HepG2 (cell line): ENCODE measurements around the gene MSL2. TPM values are rescaled to one million over a fixed set of nuclear protein-coding genes. Genes with fewer than 3 reads are reported as not detected.
A peak's percentile ranks its signal among the peaks of the same experiment; 100 is the strongest.

Experiments
- CBFB ChIP-seq: sonication (generic); formaldehyde crosslinking; IDR thresholded peaks from 2 replicates; pipeline ENCODE4 v1.4.0; 2020; ENCODE audit warnings: missing genetic modification reagents
- CHCHD3 ChIP-seq: sonication (generic); formaldehyde crosslinking; IDR thresholded peaks from 2 replicates; pipeline ENCODE4 v1.8.0; 2022; ENCODE audit warnings: mild to moderate bottlenecking, missing genetic modification reagents, moderate library complexity
- DR1 ChIP-seq: sonication (generic); formaldehyde crosslinking; IDR thresholded peaks from 2 replicates; pipeline ENCODE4 v1.8.0; 2021; ENCODE audit warnings: mild to moderate bottlenecking, missing genetic modification reagents, inconsistent platforms
- ETV5 ChIP-seq: IDR thresholded peaks from 2 replicates; pipeline ENCODE4 v1.6.1; 2018; ENCODE audit warnings: missing biosample characterization, missing genetic modification reagents, inconsistent platforms, borderline replicate concordance
- IRF2 ChIP-seq: IDR thresholded peaks from 2 replicates; pipeline ENCODE4 v1.6.1; 2018; ENCODE audit warnings: missing genetic modification reagents, missing compliant biosample characterization
- KLF12 ChIP-seq: sonication (generic); formaldehyde crosslinking; IDR thresholded peaks from 2 replicates; pipeline ENCODE4 v1.4.0; 2020; ENCODE audit warnings: missing genetic modification reagents, borderline replicate concordance
- MBNL3 ChIP-seq: fragments of 250-450 bp; sonication (Bioruptor Pico); conservative IDR thresholded peaks from 2 replicates; pipeline ENCODE4 v1.8.0; 2022; ENCODE audit warnings: mild to moderate bottlenecking, inconsistent platforms
- MYNN ChIP-seq: sonication (generic); formaldehyde crosslinking; IDR thresholded peaks from 2 replicates; pipeline ENCODE4 v1.4.0; 2020; ENCODE audit warnings: mild to moderate bottlenecking, low read depth, missing genetic modification reagents
- MZF1 ChIP-seq: sonication (generic); formaldehyde crosslinking; IDR thresholded peaks from 2 replicates; pipeline ENCODE4 v1.8.1; 2023; ENCODE audit warnings: mild to moderate bottlenecking, missing genetic modification reagents, borderline replicate concordance
- PTBP1 ChIP-seq: fragments of 200-400 bp; formaldehyde crosslinking; IDR thresholded peaks from 2 replicates; pipeline ENCODE4 v1.6.1; 2018; ENCODE audit warnings: low read length, low read depth; ENCODE audit not compliant: poor library complexity, severe bottlenecking
- RARG ChIP-seq: sonication (generic); formaldehyde crosslinking; IDR thresholded peaks from 2 replicates; pipeline ENCODE4 v1.4.0; 2020; ENCODE audit warnings: low read depth, mild to moderate bottlenecking, missing genetic modification reagents
- SIX1 ChIP-seq: sonication (generic); formaldehyde crosslinking; IDR thresholded peaks from 2 replicates; pipeline ENCODE4 v1.4.0; 2020; ENCODE audit warnings: missing genetic modification reagents, borderline replicate concordance
- YEATS4 ChIP-seq: sonication (generic); formaldehyde crosslinking; IDR thresholded peaks from 2 replicates; pipeline ENCODE4 v1.4.0; 2020; ENCODE audit warnings: missing genetic modification reagents, borderline replicate concordance
- ZNF20 ChIP-seq: sonication (generic); formaldehyde crosslinking; IDR thresholded peaks from 2 replicates; pipeline ENCODE4 v1.4.0; 2020; ENCODE audit warnings: mild to moderate bottlenecking, moderate library complexity, missing genetic modification reagents
- ZNF282 ChIP-seq: fragments of 450-650 bp; IDR thresholded peaks from 2 replicates; pipeline ENCODE4 v1.6.1; 2018; ENCODE audit not compliant: partially characterized antibody
- ZNF331 ChIP-seq: sonication (generic); formaldehyde crosslinking; IDR thresholded peaks from 2 replicates; pipeline ENCODE4 v1.4.0; 2020; ENCODE audit warnings: missing genetic modification reagents
- ZNF75D ChIP-seq: sonication (generic); formaldehyde crosslinking; IDR thresholded peaks from 2 replicates; pipeline ENCODE4 v1.8.1; 2023; ENCODE audit warnings: missing genetic modification reagents, mild to moderate bottlenecking, borderline replicate concordance
- ZNF883 ChIP-seq: sonication (generic); formaldehyde crosslinking; IDR thresholded peaks from 2 replicates; pipeline ENCODE4 v1.5.1; 2020; ENCODE audit warnings: mild to moderate bottlenecking, missing genetic modification reagents; ENCODE audit errors: not compliant biosample characterization
- ZSCAN29 ChIP-seq: sonication (generic); formaldehyde crosslinking; conservative IDR thresholded peaks from 2 replicates; pipeline ENCODE4 v1.4.0; 2020; ENCODE audit warnings: mild to moderate bottlenecking, missing genetic modification reagents
- polyA plus RNA-seq, 8 experiments: library from polyadenylated mRNA; depleted of rRNA in 3 of 8; stranded (reverse) in 7 of 8; unstranded in 1 of 8; fragments of >200 nt; fragmentation: Illumina TruSeq in 4 of 8; extraction: Trizol in 4 of 8; gene quantifications; 2 replicates each; pipeline versions ENCODE4 v1.2.1 to v1.2.3, GENCODE V29; 2011 to 2016; ENCODE audit warnings: low read depth in 4 of 8, missing spikeins in 1 of 8, mixed read lengths in 1 of 8; ENCODE audit not compliant: insufficient read depth in 1 of 8
- total RNA-seq, 5 experiments: library from RNA; depleted of rRNA; stranded (reverse); fragments of >200 nt; fragmentation: Illumina TruSeq; extraction: Trizol; gene quantifications; 2 replicates each; pipeline ENCODE4 v1.2.3, GENCODE V29; 2016; ENCODE audit warnings: low read depth in 1 of 5
- TF ChIP-seq, protein P1 (sequence below): sonication (generic); formaldehyde crosslinking; IDR thresholded peaks from 2 replicates; pipeline ENCODE4 v1.5.0; 2020; ENCODE audit warnings: missing genetic modification reagents
- TF ChIP-seq, protein P2 (sequence below): sonication (generic); formaldehyde crosslinking; IDR thresholded peaks from 2 replicates; pipeline ENCODE4 v1.4.0; 2020; ENCODE audit warnings: missing genetic modification reagents
- TF ChIP-seq, protein P3 (sequence below): sonication (generic); formaldehyde crosslinking; IDR thresholded peaks from 2 replicates; pipeline ENCODE4 v1.5.0; 2020; ENCODE audit warnings: missing genetic modification reagents, mild to moderate bottlenecking, borderline replicate concordance
- TF ChIP-seq, protein P4 (sequence below): sonication (generic); formaldehyde crosslinking; IDR thresholded peaks from 2 replicates; pipeline ENCODE4 v1.4.0; 2020; ENCODE audit warnings: missing genetic modification reagents
- TF ChIP-seq, protein P5 (sequence below): sonication (generic); formaldehyde crosslinking; IDR thresholded peaks from 2 replicates; pipeline ENCODE4 v1.4.0; 2020; ENCODE audit warnings: mild to moderate bottlenecking, missing genetic modification reagents

MSL2 gene
- total and polyA plus RNA-seq, 2 of the 13 experiments (the other 11 are each of a cell fraction or from before 2014, with no cell fraction given) = 6.9 to 11.7 TPM

DNA sequence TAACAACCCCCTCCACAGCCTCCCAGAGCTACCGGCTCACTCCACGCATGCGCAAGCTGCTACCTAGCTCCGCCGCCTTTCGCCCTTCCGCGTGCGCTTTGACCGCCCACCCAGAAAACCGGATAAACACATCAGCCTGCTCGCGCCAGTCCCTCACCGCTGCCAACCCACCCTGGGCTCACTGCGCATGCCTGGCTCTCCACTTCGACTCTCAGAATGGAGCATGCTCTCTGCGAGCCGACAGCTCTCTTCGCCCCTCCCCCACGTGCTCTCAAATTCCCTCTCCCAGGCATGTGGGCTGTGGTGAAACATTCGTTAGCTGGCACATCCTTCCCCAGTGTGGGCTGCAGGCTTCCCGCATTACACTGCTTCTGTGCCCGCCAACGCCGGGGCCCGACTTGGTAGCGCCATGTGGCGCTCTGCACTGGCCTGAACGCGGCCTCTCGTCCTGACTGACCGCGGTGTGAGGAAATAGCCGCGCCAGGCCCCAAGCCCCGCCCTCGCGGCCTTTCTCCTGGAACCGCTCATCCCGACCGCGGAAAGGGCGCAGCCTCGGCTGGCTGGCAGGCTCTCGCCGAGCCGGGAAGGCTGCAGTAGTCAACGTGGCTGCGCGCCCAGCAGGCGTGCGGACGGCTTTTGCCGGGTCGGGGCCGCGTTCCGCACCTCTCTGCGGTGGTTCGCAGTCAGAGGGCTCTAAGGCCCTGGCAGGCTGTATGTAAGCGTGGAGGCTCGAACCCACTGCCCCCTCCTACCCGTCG, 445 bp upstream of the MSL2 start (continued):
- TF ChIP-seq IRF2 (peak; percentile 71), ZNF75D (CRISPR knock-in tag) (peak; percentile 81; the same call in 1 of the 2 replicates), YEATS4 (CRISPR knock-in tag) (peak; percentile 99), ZNF883 (CRISPR knock-in tag) (peak; percentile 93), MYNN (no peak), ZNF20 (CRISPR knock-in tag) (no peak), ZSCAN29 (CRISPR knock-in tag) (peak; percentile 37; the same call in 1 of the 2 replicates), DR1 (peak; percentile 92), MZF1 (CRISPR knock-in tag) (peak; percentile 93), CBFB (CRISPR knock-in tag) (peak; percentile 74), ZNF331 (peak; percentile 93), KLF12 (CRISPR knock-in tag) (peak; percentile 94), SIX1 (peak; percentile 63; the same call in 1 of the 2 replicates), CHCHD3 (CRISPR knock-in tag) (peak; percentile 91; the same call in 1 of the 2 replicates), PTBP1 (peak; percentile 18), ETV5 (CRISPR knock-in tag) (peak; percentile 30; the same call in 1 of the 2 replicates), ZNF282 (no peak), RARG (CRISPR knock-in tag) (0 out of 2 replicates have a peak, but pooled peaks have one; percentile 76), MBNL3 (CRISPR knock-in tag) (no peak)
- TF ChIP-seq, protein P1, sequence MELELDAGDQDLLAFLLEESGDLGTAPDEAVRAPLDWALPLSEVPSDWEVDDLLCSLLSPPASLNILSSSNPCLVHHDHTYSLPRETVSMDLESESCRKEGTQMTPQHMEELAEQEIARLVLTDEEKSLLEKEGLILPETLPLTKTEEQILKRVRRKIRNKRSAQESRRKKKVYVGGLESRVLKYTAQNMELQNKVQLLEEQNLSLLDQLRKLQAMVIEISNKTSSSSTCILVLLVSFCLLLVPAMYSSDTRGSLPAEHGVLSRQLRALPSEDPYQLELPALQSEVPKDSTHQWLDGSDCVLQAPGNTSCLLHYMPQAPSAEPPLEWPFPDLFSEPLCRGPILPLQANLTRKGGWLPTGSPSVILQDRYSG (CRISPR knock-in tag) = peak; percentile 98; the same call in 1 of the 2 replicates
- TF ChIP-seq, protein P2, sequence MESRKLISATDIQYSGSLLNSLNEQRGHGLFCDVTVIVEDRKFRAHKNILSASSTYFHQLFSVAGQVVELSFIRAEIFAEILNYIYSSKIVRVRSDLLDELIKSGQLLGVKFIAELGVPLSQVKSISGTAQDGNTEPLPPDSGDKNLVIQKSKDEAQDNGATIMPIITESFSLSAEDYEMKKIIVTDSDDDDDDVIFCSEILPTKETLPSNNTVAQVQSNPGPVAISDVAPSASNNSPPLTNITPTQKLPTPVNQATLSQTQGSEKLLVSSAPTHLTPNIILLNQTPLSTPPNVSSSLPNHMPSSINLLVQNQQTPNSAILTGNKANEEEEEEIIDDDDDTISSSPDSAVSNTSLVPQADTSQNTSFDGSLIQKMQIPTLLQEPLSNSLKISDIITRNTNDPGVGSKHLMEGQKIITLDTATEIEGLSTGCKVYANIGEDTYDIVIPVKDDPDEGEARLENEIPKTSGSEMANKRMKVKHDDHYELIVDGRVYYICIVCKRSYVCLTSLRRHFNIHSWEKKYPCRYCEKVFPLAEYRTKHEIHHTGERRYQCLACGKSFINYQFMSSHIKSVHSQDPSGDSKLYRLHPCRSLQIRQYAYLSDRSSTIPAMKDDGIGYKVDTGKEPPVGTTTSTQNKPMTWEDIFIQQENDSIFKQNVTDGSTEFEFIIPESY (CRISPR knock-in tag) = peak; percentile 7; the same call in 1 of the 2 replicates
- TF ChIP-seq, protein P3, sequence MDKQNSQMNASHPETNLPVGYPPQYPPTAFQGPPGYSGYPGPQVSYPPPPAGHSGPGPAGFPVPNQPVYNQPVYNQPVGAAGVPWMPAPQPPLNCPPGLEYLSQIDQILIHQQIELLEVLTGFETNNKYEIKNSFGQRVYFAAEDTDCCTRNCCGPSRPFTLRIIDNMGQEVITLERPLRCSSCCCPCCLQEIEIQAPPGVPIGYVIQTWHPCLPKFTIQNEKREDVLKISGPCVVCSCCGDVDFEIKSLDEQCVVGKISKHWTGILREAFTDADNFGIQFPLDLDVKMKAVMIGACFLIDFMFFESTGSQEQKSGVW (CRISPR knock-in tag) = 0 out of 2 replicates have a peak, but pooled peaks have one; percentile 40
- TF ChIP-seq, protein P4, sequence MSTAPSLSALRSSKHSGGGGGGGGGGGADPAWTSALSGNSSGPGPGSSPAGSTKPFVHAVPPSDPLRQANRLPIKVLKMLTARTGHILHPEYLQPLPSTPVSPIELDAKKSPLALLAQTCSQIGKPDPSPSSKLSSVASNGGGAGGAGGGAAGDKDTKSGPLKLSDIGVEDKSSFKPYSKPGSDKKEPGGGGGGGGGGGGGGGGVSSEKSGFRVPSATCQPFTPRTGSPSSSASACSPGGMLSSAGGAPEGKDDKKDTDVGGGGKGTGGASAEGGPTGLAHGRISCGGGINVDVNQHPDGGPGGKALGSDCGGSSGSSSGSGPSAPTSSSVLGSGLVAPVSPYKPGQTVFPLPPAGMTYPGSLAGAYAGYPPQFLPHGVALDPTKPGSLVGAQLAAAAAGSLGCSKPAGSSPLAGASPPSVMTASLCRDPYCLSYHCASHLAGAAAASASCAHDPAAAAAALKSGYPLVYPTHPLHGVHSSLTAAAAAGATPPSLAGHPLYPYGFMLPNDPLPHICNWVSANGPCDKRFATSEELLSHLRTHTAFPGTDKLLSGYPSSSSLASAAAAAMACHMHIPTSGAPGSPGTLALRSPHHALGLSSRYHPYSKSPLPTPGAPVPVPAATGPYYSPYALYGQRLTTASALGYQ (CRISPR knock-in tag) = peak; percentile 94
- TF ChIP-seq, protein P5, sequence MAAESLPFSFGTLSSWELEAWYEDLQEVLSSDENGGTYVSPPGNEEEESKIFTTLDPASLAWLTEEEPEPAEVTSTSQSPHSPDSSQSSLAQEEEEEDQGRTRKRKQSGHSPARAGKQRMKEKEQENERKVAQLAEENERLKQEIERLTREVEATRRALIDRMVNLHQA (CRISPR knock-in tag) = no peak
